Thyroid gland (tissue), 4 donors: ENCODE results near the gene HNRNPDL. TPM values are rescaled to one million over a fixed set of nuclear protein-coding genes. Genes with fewer than 3 reads are reported as not detected.

ENCODE experiments used
- DNase-seq, 2 donors: peaks; one replicate each; pipeline ENCODE4 v3.0.0-alpha.2; 2019
- H3K27ac ChIP-seq, 3 donors: fragments of 200-600 bp; sonication (generic); 1 replicate in 2 of 3; 2 replicates in 1 of 3; pipeline ENCODE4 v1.5.1; 2016 to 2019; ENCODE audit warnings: mild to moderate bottlenecking in 1 of 3, moderate library complexity in 1 of 3
- H3K27me3 ChIP-seq: fragments of 200-600 bp; sonication (generic); one replicate; pipeline ENCODE4 v1.5.1; 2019
- H3K36me3 ChIP-seq, 2 donors: fragments of 200-600 bp; sonication (generic); one replicate each; pipeline ENCODE4 v1.5.1; 2016 to 2019
- H3K4me1 ChIP-seq, 2 donors: fragments of 200-600 bp; sonication (generic); one replicate each; pipeline ENCODE4 v1.5.1; 2017 to 2019
- H3K4me3 ChIP-seq, 3 donors: fragments of 200-600 bp; sonication (generic); replicated peaks in 1 of 3; 1 replicate in 2 of 3; 2 replicates in 1 of 3; pipeline ENCODE4 v1.5.1; 2016; ENCODE audit warnings: mild to moderate bottlenecking in 1 of 3
- H3K9me3 ChIP-seq: fragments of 200-600 bp; sonication (generic); one replicate; pipeline ENCODE4 v1.5.1; 2017
- CTCF ChIP-seq, 6 experiments: fragments of 200-600 bp in 3 of 6; fragments of 450-650 bp in 3 of 6; sonication (generic) in 3 of 6; IDR thresholded peaks; one replicate each; pipeline ENCODE4 v1.5.1; 2016 to 2019; ENCODE audit warnings: antibody characterized with exemption in 6 of 6, mild to moderate bottlenecking in 2 of 6, inconsistent platforms in 1 of 6, moderate library complexity in 1 of 6
- POLR2A ChIP-seq, 2 donors: fragments of 450-650 bp; IDR thresholded peaks; one replicate each; pipeline ENCODE4 v1.6.1; 2017; ENCODE audit warnings: antibody characterized with exemption in 2 of 2, mild to moderate bottlenecking in 2 of 2, moderate library complexity in 1 of 2
- WGBS, 2 donors: methylation state at CpG; one replicate each; pipeline ENCODE4 v1.1.5; 2017; 5-methylcytosine and 5-hydroxymethylcytosine counted together
- intact Hi-C: fragments of 100-400 bp; cut with DNase I; formaldehyde crosslinking; loops from one replicate; pipeline ENCODE4 v1.15.1; 2023
- total RNA-seq, 4 donors: library from RNA; depleted of rRNA; stranded (reverse); fragments of >200 nt; gene quantifications; one replicate each; pipeline ENCODE4 v1.2.3, GENCODE V29; 2016

Gene HNRNPDL
- total RNA-seq, 4 donors from 2014 or later = 189 to 287 (median 245) TPM

GRCh38 chr4:82429728-82430192, 502 bp downstream of the HNRNPDL start:
- H3K27ac ChIP-seq = peak overlapping the region; percentile 93 to 98 (median 97)
- peak in 1 of 2 donors; percentile 64 for DNase-seq
- intact Hi-C loops = loop anchor here (2.0 to 10.0 kb wide), 2 partner anchors 55 to 585 kb away; partner anchors contain the start of gene LIN54
- TF ChIP-seq CTCF (IDR thresholded peaks at IDR 0.05) (no peak), POLR2A (IDR thresholded peaks at IDR 0.05) (no peak)
- H3K4me3 ChIP-seq = peak overlapping the region; percentile 43 to 98 (median 98)
- WGBS, 2 donors = 0 to 1% methylated on average over 12 to 23 of the region's 58 CpGs
- H3K9me3 ChIP-seq = no peaks in the 10 kb centered on the region
- H3K4me1 ChIP-seq = peaks cover 27 to 28% of the 10 kb centered on the region in 2 donors
- no peaks in the 10 kb centered on the region for H3K27me3 ChIP-seq
- peaks cover 18 to 21% of the 10 kb centered on the region in 2 donors for H3K36me3 ChIP-seq

- WGBS, 2 donors = 0 to 1% methylated on average over 63 to 76 of the region's 83 CpGs
- peak overlapping the region; percentile 43 to 98 (median 98) for H3K4me3 ChIP-seq
- TF ChIP-seq CTCF (IDR thresholded peaks at IDR 0.05) = peak; percentile 46 to 97 (median 96)
- TF ChIP-seq POLR2A (IDR thresholded peaks at IDR 0.05) = peak; percentile 1 to 90
- no peaks in the 10 kb centered on the region for H3K27me3 ChIP-seq
- no peaks in the 10 kb centered on the region for H3K9me3 ChIP-seq
- peaks cover 27 to 28% of the 10 kb centered on the region in 2 donors for H3K4me1 ChIP-seq
- peak; percentile 90 to 93 for DNase-seq
- peak overlapping the region; percentile 93 to 98 (median 97) for H3K27ac ChIP-seq
- intact Hi-C loops = loop anchor here (2.0 kb wide), 1 partner anchor 54 kb away; no protein-coding TSS in a partner anchor
- H3K36me3 ChIP-seq = peaks cover 24 to 27% of the 10 kb centered on the region in 2 donors
Measured at GRCh38 chr4:82428969-82429727, 1.1 kb downstream of the HNRNPDL start.

GRCh38 chr4:82428526-82428968, 1.7 kb downstream of the HNRNPDL start:
- H3K4me1 ChIP-seq = peaks cover 27 to 28% of the 10 kb centered on the region in 2 donors
- peaks cover 30 to 31% of the 10 kb centered on the region in 2 donors for H3K36me3 ChIP-seq
- H3K27ac ChIP-seq = peak overlapping the region in 2 of 3 donors; percentile 97 to 98
- peak overlapping the region; percentile 43 to 98 (median 49) for H3K4me3 ChIP-seq
- H3K9me3 ChIP-seq = no peaks in the 10 kb centered on the region
- WGBS, 2 donors = 1 to 2% methylated on average over 14 of the region's 14 CpGs
- intact Hi-C loops = loop anchor here (2.0 kb wide), 1 partner anchor 54 kb away; no protein-coding TSS in a partner anchor
- no peaks in the 10 kb centered on the region for H3K27me3 ChIP-seq
- TF ChIP-seq CTCF (IDR thresholded peaks at IDR 0.05) = no peak
- TF ChIP-seq POLR2A (IDR thresholded peaks at IDR 0.05) = no peak
- DNase-seq = no peak

- H3K27me3 ChIP-seq = no peaks in the 10 kb centered on the region
- H3K4me1 ChIP-seq = peaks cover 18 to 19% of the 10 kb centered on the region in 2 donors
- intact Hi-C loops = no loop called here
- no peaks in the 10 kb centered on the region for H3K9me3 ChIP-seq
- H3K36me3 ChIP-seq = peaks cover 35 to 37% of the 10 kb centered on the region in 2 donors
- no peak overlapping the region for H3K4me3 ChIP-seq
- TF ChIP-seq CTCF (IDR thresholded peaks at IDR 0.05) = no peak
- TF ChIP-seq POLR2A (IDR thresholded peaks at IDR 0.05) = no peak
- no peak for DNase-seq
- WGBS, 2 donors = 91 to 93% methylated on average over 10 of the region's 10 CpGs
- no peak overlapping the region for H3K27ac ChIP-seq
Measured at GRCh38 chr4:82425478-82425877, 4.8 kb downstream of the HNRNPDL start.
